ENCODE results near the gene MAP4K2. TPM values are rescaled to one million over a fixed set of nuclear protein-coding genes. Genes with fewer than 3 reads are reported as not detected.

MAP4K2 gene
- total RNA-seq, 1 experiment from 2014 or later, result 24.7 TPM

DNA sequence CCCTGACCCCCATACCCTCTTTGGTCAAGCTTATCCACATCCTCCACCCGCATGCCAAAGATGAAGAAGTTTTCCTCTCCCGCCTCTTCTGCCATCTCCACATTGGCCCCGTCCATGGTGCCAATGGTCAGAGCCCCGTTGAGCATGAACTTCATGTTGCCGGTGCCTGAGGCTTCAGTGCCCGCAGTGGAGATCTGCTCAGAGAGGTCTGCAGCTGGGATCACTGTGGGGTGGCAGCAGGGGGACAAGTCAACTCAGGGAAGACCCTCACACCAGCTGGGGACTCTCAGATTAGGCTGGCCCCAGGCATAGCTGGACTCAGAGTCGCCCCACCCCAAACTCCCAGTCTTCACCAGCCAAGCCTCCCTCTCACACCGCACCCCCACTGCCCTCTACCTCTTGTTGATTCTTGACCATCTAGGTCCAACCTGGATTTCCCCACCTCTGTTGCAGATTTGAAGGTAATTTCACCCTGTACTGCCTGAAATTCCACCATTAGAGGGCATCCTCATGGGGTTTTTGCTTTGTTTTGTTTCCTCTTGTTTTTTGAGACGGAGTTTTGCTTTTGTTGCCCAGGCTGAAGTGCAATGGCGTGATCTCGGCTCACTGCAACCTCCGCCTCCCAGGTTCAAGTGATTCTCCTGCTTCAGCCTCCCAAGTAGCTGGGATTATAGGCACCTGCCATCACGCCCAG lies 52.5 kb downstream of the MAP4K2 start:
- H3K14ac ChIP-seq (ENCODE audit: insufficient read depth, low read length), result no peak overlapping the region
- no peaks in the 10 kb centered on the region for H3K79me1 ChIP-seq (ENCODE audit: insufficient read depth, low read depth, low read length, poor library complexity, severe bottlenecking)
- Mint-ChIP-seq H3K36me3 (ENCODE audit: insufficient read depth in 1 of 3, low read depth in 3 of 3) (peaks cover 0 to 10% (median 0%) of the 10 kb centered on the region in 3 experiments; a peak in 3 of 7 replicates), H3K4me1 (peaks cover 13 to 27% of the 10 kb centered on the region in 2 experiments), H3K9me3 (no peaks in the 10 kb centered on the region), H3K27me3 (ENCODE audit: low read depth) (peaks cover 11% of the 10 kb centered on the region), H3K27ac (peak overlapping the region in 2 of 3 experiments; percentile 23 to 62; a peak in 2 of 7 replicates), H3K4me3 (no peak overlapping the region)
- WGBS (ENCODE audit: extremely low coverage, insufficient read length, low lambda C conversion rate), result no CpG with 5 or more reads among the region's 13 CpGs
- H3K9ac ChIP-seq (ENCODE audit: extremely low read depth, insufficient read length, low read length), result no peak overlapping the region
- TF ChIP-seq, protein P1, sequence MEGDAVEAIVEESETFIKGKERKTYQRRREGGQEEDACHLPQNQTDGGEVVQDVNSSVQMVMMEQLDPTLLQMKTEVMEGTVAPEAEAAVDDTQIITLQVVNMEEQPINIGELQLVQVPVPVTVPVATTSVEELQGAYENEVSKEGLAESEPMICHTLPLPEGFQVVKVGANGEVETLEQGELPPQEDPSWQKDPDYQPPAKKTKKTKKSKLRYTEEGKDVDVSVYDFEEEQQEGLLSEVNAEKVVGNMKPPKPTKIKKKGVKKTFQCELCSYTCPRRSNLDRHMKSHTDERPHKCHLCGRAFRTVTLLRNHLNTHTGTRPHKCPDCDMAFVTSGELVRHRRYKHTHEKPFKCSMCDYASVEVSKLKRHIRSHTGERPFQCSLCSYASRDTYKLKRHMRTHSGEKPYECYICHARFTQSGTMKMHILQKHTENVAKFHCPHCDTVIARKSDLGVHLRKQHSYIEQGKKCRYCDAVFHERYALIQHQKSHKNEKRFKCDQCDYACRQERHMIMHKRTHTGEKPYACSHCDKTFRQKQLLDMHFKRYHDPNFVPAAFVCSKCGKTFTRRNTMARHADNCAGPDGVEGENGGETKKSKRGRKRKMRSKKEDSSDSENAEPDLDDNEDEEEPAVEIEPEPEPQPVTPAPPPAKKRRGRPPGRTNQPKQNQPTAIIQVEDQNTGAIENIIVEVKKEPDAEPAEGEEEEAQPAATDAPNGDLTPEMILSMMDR (conservative IDR thresholded peaks at IDR 0.05), result peak; percentile 45; the same call in 2 of the 3 replicates
- H3K4me1 ChIP-seq (ENCODE audit: insufficient read depth, low read length), result no peaks in the 10 kb centered on the region
- H2AFZ ChIP-seq (ENCODE audit: low read length), result no peak overlapping the region
- H3K9me3 ChIP-seq (ENCODE audit: control insufficient read depth, low read depth, low read length), result no peaks in the 10 kb centered on the region
- H3K18ac ChIP-seq (ENCODE audit: insufficient read length, low read depth, low read length), result no peak overlapping the region
- no peak overlapping the region for H3K4me2 ChIP-seq (ENCODE audit: insufficient read depth, insufficient read length, low read length)
- no peak overlapping the region for H4K8ac ChIP-seq (replicated peaks; ENCODE audit: insufficient read length, low read depth, low read length)
- H3K23ac ChIP-seq (ENCODE audit: insufficient read length, low read depth, low read length), result no peak overlapping the region
- H4K5ac ChIP-seq (ENCODE audit: insufficient read length, low read depth, low read length), result no peak overlapping the region
- H2BK20ac ChIP-seq (ENCODE audit: low read depth, low read length, poor library complexity, severe bottlenecking), result no peak overlapping the region
- H2BK120ac ChIP-seq (ENCODE audit: low read depth, low read length, poor library complexity, severe bottlenecking), result no peak overlapping the region
- no peak overlapping the region for H2BK15ac ChIP-seq (ENCODE audit: low read depth, low read length)
- no peak overlapping the region for H3K27ac ChIP-seq (ENCODE audit: insufficient read length, low read depth, low read length)
- no peak overlapping the region for H4K91ac ChIP-seq (ENCODE audit: insufficient read length, low read depth, low read length)
- peaks cover 6% of the 10 kb centered on the region for H3K23me2 ChIP-seq (ENCODE audit: insufficient read length, low read depth, low read length, poor library complexity, severe bottlenecking)
- H3T11ph ChIP-seq (ENCODE audit: low read length), result no peak overlapping the region
- H2BK5ac ChIP-seq (ENCODE audit: insufficient read length, low read length), result no peak overlapping the region
- peak; percentile 26 for DNase-seq
- no peaks in the 10 kb centered on the region for H4K20me1 ChIP-seq (ENCODE audit: control insufficient read depth, insufficient read depth, insufficient read length)
- H2AK5ac ChIP-seq (ENCODE audit: insufficient read length, low read length), result no peak overlapping the region
- H2BK12ac ChIP-seq (ENCODE audit: insufficient read length, low read depth, low read length), result no peak overlapping the region
- H3K4ac ChIP-seq (ENCODE audit: low read depth, low read length), result no peak overlapping the region
- no peaks in the 10 kb centered on the region for H3K27me3 ChIP-seq (ENCODE audit: insufficient read depth, low read length)
- H3K56ac ChIP-seq (ENCODE audit: insufficient read length, low read depth, low read length), result no peak overlapping the region
- H3K79me2 ChIP-seq (ENCODE audit: insufficient read depth, low read length), result no peaks in the 10 kb centered on the region

All from H9 (cell line).